Choroid plexus epithelial cell (primary cell): ENCODE measurements around the gene PGBD4.
A peak's percentile ranks its signal among the peaks of the same experiment; 100 is the strongest.
"Not testable (repeated sequence)": the region's sequence is repeated elsewhere in the genome, so short reads cannot be mapped to it uniquely, and the experiment has no call there.

ENCODE experiments used
- DNase-seq: peaks from one replicate; pipeline ENCODE4 v3.0.0-alpha.2; 2010; ENCODE audit warnings: low read depth
- H3K4me3 ChIP-seq: 2 replicates; pipeline ENCODE4 v1.5.1; 2011; ENCODE audit warnings: low read depth, mild to moderate bottlenecking, control low read depth, low read length, moderate library complexity
- CTCF ChIP-seq: conservative IDR thresholded peaks from 2 replicates; pipeline ENCODE4 v1.5.1; 2011; ENCODE audit warnings: low read depth, mild to moderate bottlenecking, control low read depth, inconsistent platforms, low read length, moderate library complexity

The PGBD4 gene

GRCh38 chr15:34111488-34111887 is 9.6 kb downstream of the PGBD4 start:
- no peak for TF ChIP-seq CTCF
- H3K4me3 ChIP-seq = no peak overlapping the region
- no peak for DNase-seq

- H3K4me3 ChIP-seq = no peak overlapping the region
- DNase-seq = no peak
- no peak for TF ChIP-seq CTCF
These were observed 12.3 kb downstream of the PGBD4 start for GRCh38 chr15:34114215-34114614.

GRCh38 chr15:34114739-34115138 is 12.9 kb downstream of the PGBD4 start:
- no peak overlapping the region for H3K4me3 ChIP-seq
- no peak for DNase-seq
- TF ChIP-seq CTCF = no peak

GRCh38 chr15:34116620-34117019 is 14.7 kb downstream of the PGBD4 start:
- no peak for DNase-seq
- TF ChIP-seq CTCF = no peak
- H3K4me3 ChIP-seq = no peak overlapping the region

GRCh38 chr15:34119291-34119690 is 17.4 kb downstream of the PGBD4 start:
- H3K4me3 ChIP-seq = no peak overlapping the region
- DNase-seq = peak; percentile 6
- TF ChIP-seq CTCF = no peak

GRCh38 chr15:34120420-34120819 is 18.5 kb downstream of the PGBD4 start:
- not testable (repeated sequence) for DNase-seq, H3K4me3 ChIP-seq

GRCh38 chr15:34121786-34122185 is 19.9 kb downstream of the PGBD4 start:
- not testable (repeated sequence) for H3K4me3 ChIP-seq, DNase-seq

- DNase-seq = peak; percentile 92
- H3K4me3 ChIP-seq = no peak overlapping the region
- TF ChIP-seq CTCF = no peak
These were observed 20.9 kb downstream of the PGBD4 start for GRCh38 chr15:34122771-34123183.
